Muscle of arm (tissue), 12 donors: ENCODE results near the gene HSD11B2. TPM values are rescaled to one million over a fixed set of nuclear protein-coding genes. Genes with fewer than 3 reads are reported as not detected.

Source experiments
- DNase-seq: peaks from one replicate; pipeline ENCODE4 v3.0.0-alpha.2; 2013
- polyA plus RNA-seq, 12 donors: library from polyadenylated mRNA; unstranded; fragments of 120-200 nt; gene quantifications; one replicate each; pipeline ENCODE4 v1.2.1, GENCODE V29; 2013; ENCODE audit not compliant: insufficient read length in 12 of 12

Gene HSD11B2
- polyA plus RNA-seq, 12 donors = 5.1 to 11.8 (median 8.1) TPM; not detected in 1

GRCh38 chr16:67474551-67475455 is 43.9 kb downstream of the HSD11B2 start:
- DNase-seq = no peak

GRCh38 chr16:67477960-67478554 is 47.1 kb downstream of the HSD11B2 start:
- DNase-seq = no peak

GRCh38 chr16:67480833-67481560 is 50.1 kb downstream of the HSD11B2 start, which contains the start of gene ATP6V0D1:
Gene ATP6V0D1, minus strand, starts transcription at chr16:67481157. Its CDS starts 71 bp downstream, at chr16:67481086.
- peak; percentile 100 for DNase-seq

GRCh38 chr16:67481561-67482232 is 50.8 kb downstream of the HSD11B2 start:
- no peak for DNase-seq

- DNase-seq = no peak
These were observed 51.5 kb downstream of the HSD11B2 start for GRCh38 chr16:67482233-67482924.

- no peak for DNase-seq
These were observed 52.2 kb downstream of the HSD11B2 start, which contains the start of gene AGRP for GRCh38 chr16:67483150-67483549. Gene AGRP, minus strand, starts transcription at chr16:67483547. Its CDS starts 149 bp downstream, at chr16:67483398.

- DNase-seq = no peak
These were observed 53.0 kb downstream of the HSD11B2 start for GRCh38 chr16:67483731-67484525.

- no peak for DNase-seq
These were observed 55.9 kb downstream of the HSD11B2 start for GRCh38 chr16:67486805-67487204.

Other genes starting within 250 kb of the HSD11B2 start
- 10 to 100 TPM in 11 of 12 donors, not detected in 1; 12.3 to 43.5 (median 16.9) TPM for gene MATCAP1, start 247.2 kb upstream of the HSD11B2 start, polyA plus RNA-seq
- gene EXOC3L1, start 241.0 kb upstream of the HSD11B2 start, polyA plus RNA-seq = 10 to 100 TPM in 3 of 12 donors, 1 to 10 TPM in 8, not detected in 1; 5.7 to 13.6 (median 8.1) TPM
- gene E2F4, start 239.0 kb upstream of the HSD11B2 start, polyA plus RNA-seq = 10 to 100 TPM in 11 of 12 donors, not detected in 1; 29.4 to 85.1 (median 41.0) TPM
- gene ELMO3, start 232.0 kb upstream of the HSD11B2 start, polyA plus RNA-seq = 1 to 10 TPM in 5 of 12 donors, under 1 TPM in 5, not detected in 2; 0.49 to 4.7 (median 1.0) TPM
- gene TMEM208, start 204.0 kb upstream of the HSD11B2 start, polyA plus RNA-seq = 10 to 100 TPM in 11 of 12 donors, not detected in 1; 15.1 to 23.7 (median 18.1) TPM
- gene FHOD1, start 183.6 kb upstream of the HSD11B2 start, polyA plus RNA-seq = 10 to 100 TPM in 11 of 12 donors, not detected in 1; 16.3 to 32.4 (median 20.6) TPM
- gene SLC9A5, start 182.1 kb upstream of the HSD11B2 start, polyA plus RNA-seq = 1 to 10 TPM in 5 of 12 donors, under 1 TPM in 5, not detected in 2; 0.54 to 1.9 (median 1.1) TPM
- 10 to 100 TPM in 4 of 12 donors, 1 to 10 TPM in 7, not detected in 1; 5.0 to 14.6 (median 9.7) TPM for gene PLEKHG4, start 151.6 kb upstream of the HSD11B2 start, polyA plus RNA-seq
- under 1 TPM in 9 of 12 donors, not detected in 3; 0.09 to 0.95 (median 0.33) TPM for gene KCTD19, start 104.4 kb upstream of the HSD11B2 start, polyA plus RNA-seq
- 1 to 10 TPM in 1 of 12 donors, under 1 TPM in 9, not detected in 2; 0.24 to 1.1 (median 0.47) TPM for gene LRRC36, start 104.3 kb upstream of the HSD11B2 start, polyA plus RNA-seq
- gene TPPP3, start 37.6 kb upstream of the HSD11B2 start, polyA plus RNA-seq = 100 to 1,000 TPM in 11 of 12 donors, not detected in 1; 232 to 581 (median 412) TPM
- 10 to 100 TPM in 11 of 12 donors, not detected in 1; 11.7 to 26.8 (median 17.0) TPM for gene ZDHHC1, start 14.6 kb upstream of the HSD11B2 start, polyA plus RNA-seq
- 10 to 100 TPM in 11 of 12 donors, not detected in 1; 44.5 to 67.3 (median 55.4) TPM for gene ATP6V0D1, start 50.0 kb downstream of the HSD11B2 start, polyA plus RNA-seq
- under 1 TPM in 3 of 12 donors, not detected in 9; 0.25 to 0.59 (median 0.25) TPM for gene AGRP, start 52.4 kb downstream of the HSD11B2 start, polyA plus RNA-seq
- 10 to 100 TPM in 11 of 12 donors, not detected in 1; 31.1 to 91.9 (median 47.9) TPM for gene RIPOR1, start 97.7 kb downstream of the HSD11B2 start, polyA plus RNA-seq
- 10 to 100 TPM in 11 of 12 donors, not detected in 1; 40.4 to 71.9 (median 43.6) TPM for gene CTCF, start 131.4 kb downstream of the HSD11B2 start, polyA plus RNA-seq
- 1 to 10 TPM in 2 of 12 donors, under 1 TPM in 8, not detected in 2; 0.32 to 2.4 (median 0.41) TPM for gene CARMIL2, start 214.0 kb downstream of the HSD11B2 start, polyA plus RNA-seq
- gene ACD, start 229.1 kb downstream of the HSD11B2 start, polyA plus RNA-seq = 10 to 100 TPM in 10 of 12 donors, 1 to 10 TPM in 1, not detected in 1; 9.6 to 29.9 (median 13.0) TPM
- gene PARD6A, start 229.8 kb downstream of the HSD11B2 start, polyA plus RNA-seq = 1 to 10 TPM in 2 of 12 donors, under 1 TPM in 8, not detected in 2; 0.41 to 1.2 (median 0.72) TPM
- 10 to 100 TPM in 2 of 12 donors, 1 to 10 TPM in 9, not detected in 1; 6.1 to 15.3 (median 8.6) TPM for gene ENKD1, start 235.6 kb downstream of the HSD11B2 start, polyA plus RNA-seq
- gene C16orf86, start 235.7 kb downstream of the HSD11B2 start, polyA plus RNA-seq = 1 to 10 TPM in 10 of 12 donors, not detected in 2; 1.5 to 3.2 (median 2.1) TPM